A673 (cell line): ENCODE measurements around the gene DGKQ. TPM values are rescaled to one million over a fixed set of nuclear protein-coding genes. Genes with fewer than 3 reads are reported as not detected.
A peak's percentile ranks its signal among the peaks of the same experiment; 100 is the strongest.

Experiments
- BruUV-seq: library from RNA; stranded (reverse); fragments of 400-500 nt; replicated peaks from 2 replicates; lab custom pipeline; 2021; lab: Mats Ljungman, UMichigan
- CTCF ChIA-PET: fragments of 300-600 bp; sonication (Branson Sonifier 250); formaldehyde crosslinking; loops from one replicate; lab custom pipeline; 2022; ENCODE audit warnings: antibody characterized with exemption; lab: Charles Lee
- POLR2A ChIA-PET: fragments of 300-600 bp; sonication (Branson Sonifier 250); formaldehyde crosslinking; loops from one replicate; lab custom pipeline; 2022; ENCODE audit warnings: antibody characterized with exemption; ENCODE audit not compliant: low non-redundant PET; lab: Charles Lee
- DNase-seq: peaks from one replicate; pipeline ENCODE4 v3.0.0-alpha.2; 2015; ENCODE audit warnings: low spot score
- H3K27ac ChIP-seq: fragments of 200-600 bp; sonication (generic); 2 replicates; pipeline ENCODE4 v1.5.1; 2016; ENCODE audit warnings: mixed run types, low read depth, mild to moderate bottlenecking, mixed read lengths, antibody characterized with exemption, low read length; ENCODE audit not compliant: poor library complexity, severe bottlenecking
- H3K27me3 ChIP-seq: fragments of 200-600 bp; sonication (generic); replicated peaks from 2 replicates; pipeline ENCODE4 v1.6.1; 2017; ENCODE audit warnings: mixed run types, low read depth, mild to moderate bottlenecking, mixed read lengths, antibody characterized with exemption, low read length; ENCODE audit not compliant: insufficient read depth, poor library complexity
- H3K36me3 ChIP-seq: fragments of 200-600 bp; sonication (generic); 2 replicates; pipeline ENCODE4 v1.6.1; 2016; ENCODE audit warnings: mixed run types, mild to moderate bottlenecking, mixed read lengths, antibody characterized with exemption, low read length; ENCODE audit not compliant: insufficient read depth, poor library complexity, severe bottlenecking
- H3K4me1 ChIP-seq: fragments of 200-600 bp; sonication (generic); 2 replicates; pipeline ENCODE4 v1.6.1; 2017; ENCODE audit warnings: mixed run types, mild to moderate bottlenecking, mixed read lengths, antibody characterized with exemption, low read length; ENCODE audit not compliant: insufficient read depth, poor library complexity, severe bottlenecking
- H3K4me3 ChIP-seq: fragments of 200-600 bp; sonication (generic); 2 replicates; pipeline ENCODE4 v1.5.1; 2016; ENCODE audit warnings: low read depth, mixed run types, mild to moderate bottlenecking, mixed read lengths, low read length; ENCODE audit not compliant: poor library complexity, severe bottlenecking
- H3K9me3 ChIP-seq: fragments of 200-600 bp; sonication (generic); 2 replicates; pipeline ENCODE4 v1.6.1; 2016; ENCODE audit warnings: mixed run types, low read depth, mild to moderate bottlenecking, mixed read lengths, antibody characterized with exemption, low read length; ENCODE audit not compliant: poor library complexity, severe bottlenecking
- EZH2 ChIP-seq: fragments of 200-600 bp; sonication (generic); IDR thresholded peaks from 2 replicates; pipeline ENCODE4 v1.6.1; 2017; ENCODE audit warnings: borderline replicate concordance, low read depth, mild to moderate bottlenecking, mixed read lengths, antibody characterized with exemption, low read length; ENCODE audit not compliant: poor library complexity, severe bottlenecking
- intact Hi-C: fragments of 100-400 bp; cut with micrococcal nuclease; formaldehyde crosslinking; loops from one replicate; pipeline ENCODE4 v1.10.0; 2022; ENCODE audit not compliant: unreplicated experiment
- total RNA-seq: library from RNA; stranded (reverse); gene quantifications from 2 replicates; pipeline ENCODE4 v1.2.3, GENCODE V29; 2021
- TF ChIP-seq, protein P1 (sequence below): fragments of 300-800, 200-600 bp; sonication (generic); conservative IDR thresholded peaks from 2 replicates; pipeline ENCODE4 v1.5.1; 2017; ENCODE audit warnings: low read depth, mild to moderate bottlenecking, antibody characterized with exemption, low read length, moderate library complexity, mixed read lengths

The DGKQ gene
- total RNA-seq, 1 experiment from 2014 or later = 8.8 TPM

DNA sequence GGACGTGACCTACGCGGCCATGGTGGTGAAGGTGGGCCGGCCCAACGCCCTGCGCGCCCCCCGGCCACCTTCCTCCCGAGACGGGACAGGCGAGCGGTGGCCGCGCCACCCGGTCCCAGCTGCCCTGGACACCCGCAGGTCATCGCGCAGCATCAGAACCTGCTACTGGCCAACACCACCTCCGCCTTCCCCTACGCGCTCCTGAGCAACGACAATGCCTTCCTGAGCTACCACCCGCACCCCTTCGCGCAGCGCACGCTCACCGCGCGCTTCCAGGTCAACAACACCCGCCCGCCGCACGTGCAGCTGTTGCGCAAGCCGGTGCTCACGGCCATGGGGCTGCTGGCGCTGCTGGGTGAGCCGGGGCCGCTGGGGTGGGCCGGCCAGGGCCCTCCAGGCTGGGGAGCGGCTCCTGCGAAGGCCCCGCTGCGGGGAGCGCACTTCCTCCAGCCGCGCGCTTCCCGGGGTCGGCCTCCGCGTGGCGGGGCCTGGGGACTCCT lies 28.8 kb upstream of the DGKQ start:
- Histone ChIP-seq H3K27me3 (peaks cover 91% of the 10 kb centered on the region), H3K4me3 (no peak overlapping the region), H3K27ac (no peak overlapping the region), H3K36me3 (no peaks in the 10 kb centered on the region), H3K4me1 (peaks cover 13% of the 10 kb centered on the region), H3K9me3 (no peaks in the 10 kb centered on the region)
- ChIA-PET POLR2A (no interaction called here), CTCF (no interaction called here)
- intact Hi-C loops = no loop called here
- DNase-seq = no peak
- TF ChIP-seq, protein P1, sequence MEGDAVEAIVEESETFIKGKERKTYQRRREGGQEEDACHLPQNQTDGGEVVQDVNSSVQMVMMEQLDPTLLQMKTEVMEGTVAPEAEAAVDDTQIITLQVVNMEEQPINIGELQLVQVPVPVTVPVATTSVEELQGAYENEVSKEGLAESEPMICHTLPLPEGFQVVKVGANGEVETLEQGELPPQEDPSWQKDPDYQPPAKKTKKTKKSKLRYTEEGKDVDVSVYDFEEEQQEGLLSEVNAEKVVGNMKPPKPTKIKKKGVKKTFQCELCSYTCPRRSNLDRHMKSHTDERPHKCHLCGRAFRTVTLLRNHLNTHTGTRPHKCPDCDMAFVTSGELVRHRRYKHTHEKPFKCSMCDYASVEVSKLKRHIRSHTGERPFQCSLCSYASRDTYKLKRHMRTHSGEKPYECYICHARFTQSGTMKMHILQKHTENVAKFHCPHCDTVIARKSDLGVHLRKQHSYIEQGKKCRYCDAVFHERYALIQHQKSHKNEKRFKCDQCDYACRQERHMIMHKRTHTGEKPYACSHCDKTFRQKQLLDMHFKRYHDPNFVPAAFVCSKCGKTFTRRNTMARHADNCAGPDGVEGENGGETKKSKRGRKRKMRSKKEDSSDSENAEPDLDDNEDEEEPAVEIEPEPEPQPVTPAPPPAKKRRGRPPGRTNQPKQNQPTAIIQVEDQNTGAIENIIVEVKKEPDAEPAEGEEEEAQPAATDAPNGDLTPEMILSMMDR = no peak
- peak; percentile 100 for TF ChIP-seq EZH2
- no TSS peak for BruUV-seq

- DNase-seq = no peak
- intact Hi-C loops = no loop called here
- TF ChIP-seq, protein P1 = no peak
- no peak for TF ChIP-seq EZH2
- Histone ChIP-seq H3K36me3 (no peaks in the 10 kb centered on the region), H3K4me3 (no peak overlapping the region), H3K27me3 (peaks cover 91% of the 10 kb centered on the region), H3K27ac (no peak overlapping the region), H3K9me3 (no peaks in the 10 kb centered on the region), H3K4me1 (peaks cover 13% of the 10 kb centered on the region)
- no TSS peak for BruUV-seq
- CTCF ChIA-PET = no interaction called here
- POLR2A ChIA-PET = no interaction called here
These were observed 28.3 kb upstream of the DGKQ start for GRCh38 chr4:1001561-1002130.

GRCh38 chr4:1000686-1001260 lies 27.4 kb upstream of the DGKQ start:
- H3K27ac ChIP-seq = no peak overlapping the region
- ChIA-PET POLR2A (no interaction called here), CTCF (no interaction called here)

More at GRCh38 chr4:1000686-1001260, 27.4 kb upstream of the DGKQ start:
- H3K4me3 ChIP-seq = no peak overlapping the region
- no peaks in the 10 kb centered on the region for H3K9me3 ChIP-seq
- no peaks in the 10 kb centered on the region for H3K36me3 ChIP-seq
- no peak for TF ChIP-seq EZH2
- TF ChIP-seq, protein P1 = no peak
- peaks cover 92% of the 10 kb centered on the region for H3K27me3 ChIP-seq
- H3K4me1 ChIP-seq = peaks cover 13% of the 10 kb centered on the region
- DNase-seq = no peak
- intact Hi-C loops = no loop called here
- BruUV-seq = no TSS peak
